Measurements from ENCODE around the gene RDH5. TPM values are rescaled to one million over a fixed set of nuclear protein-coding genes. Genes with fewer than 3 reads are reported as not detected.

Gene RDH5
- total RNA-seq, 1 experiment from 2014 or later = 6.2 TPM

- intact Hi-C loops (cut with micrococcal nuclease) = no loop called here
- no peaks in the 10 kb centered on the region for H3K36me3 ChIP-seq (ENCODE audit: control insufficient read depth in 1 of 2, insufficient read depth in 2 of 2, low read length in 2 of 2)
- H3K27me3 ChIP-seq (ENCODE audit: insufficient read depth, low read length) = no peaks in the 10 kb centered on the region
- POLR2A ChIA-PET = interaction anchor here (0.5 to 1.1 kb wide), 5 partner anchors 9 to 517 kb away, joined by 3 to 7 read pairs (median 3); partner anchors contain the start of genes ORMDL2 and SARNP
- ATAC-seq (peak; percentile 64), DNase-seq (ENCODE audit: low read depth, low spot score) (no peak)
- H3K9ac ChIP-seq (ENCODE audit: low read length) = peak overlapping the region; percentile 69
- peak overlapping the region; percentile 55 to 80 for H3K4me3 ChIP-seq (replicated peaks in 1 of 2; ENCODE audit: low read depth in 1 of 2, low read length in 2 of 2)
- H2AFZ ChIP-seq (ENCODE audit: low read depth, low read length, poor library complexity, severe bottlenecking) = no peak overlapping the region
- H3K9me3 ChIP-seq (ENCODE audit: control insufficient read depth in 1 of 2, insufficient read depth in 1 of 2, low read depth in 1 of 2, low read length in 2 of 2) = no peaks in the 10 kb centered on the region
- BruUV-seq (replicated peaks) = TSS peak; percentile 57
- no peaks in the 10 kb centered on the region for H3K9me2 ChIP-seq (ENCODE audit: insufficient read depth)
- peaks cover 3% of the 10 kb centered on the region; the same call in 1 of the 2 replicates for H3K79me2 ChIP-seq (ENCODE audit: insufficient read depth, low read length)
- no peaks in the 10 kb centered on the region for H4K20me1 ChIP-seq (ENCODE audit: insufficient read depth)
- H3K27ac ChIP-seq (ENCODE audit: low read depth, low read length) = peak overlapping the region; percentile 53
- TF ChIP-seq CBX3 (IDR thresholded peaks at IDR 0.05; ENCODE audit: low read depth) (peak; percentile 52; the same call in 1 of the 2 replicates), CEBPB (IDR thresholded peaks at IDR 0.05; ENCODE audit: low read depth) (no peak), TCF7L2 (IDR thresholded peaks at IDR 0.05; ENCODE audit: borderline replicate concordance, extremely low read depth, insufficient read depth, insufficient read length) (peak; percentile 12)
- TF ChIP-seq, protein P1, sequence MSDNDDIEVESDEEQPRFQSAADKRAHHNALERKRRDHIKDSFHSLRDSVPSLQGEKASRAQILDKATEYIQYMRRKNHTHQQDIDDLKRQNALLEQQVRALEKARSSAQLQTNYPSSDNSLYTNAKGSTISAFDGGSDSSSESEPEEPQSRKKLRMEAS (IDR thresholded peaks at IDR 0.05) = 0 out of 2 replicates have a peak, but pooled peaks have one; percentile 44
- CTCF ChIA-PET = interaction anchor here (1.1 to 1.5 kb wide), 2 partner anchors 184 to 304 kb away, joined by 3 read pairs; partner anchors contain the start of gene PYM1
- peaks cover 7 to 32% of the 10 kb centered on the region in 2 experiments for H3K4me1 ChIP-seq (ENCODE audit: control insufficient read depth in 1 of 2, insufficient read depth in 2 of 2, low read length in 2 of 2)
- peak overlapping the region; percentile 97 for H3K4me2 ChIP-seq (ENCODE audit: low read length)
- RAD21 ChIA-PET (ENCODE audit: low non-redundant PET in 1 of 2, low total read pairs in 2 of 2, uncharacterized antibody in 2 of 2, unreplicated experiment in 2 of 2) = no interaction called here
Measured at GRCh38 chr12:55743406-55744339, 23.5 kb downstream of the RDH5 start.

- POLR2A ChIA-PET = interaction anchor here (0.5 to 1.1 kb wide), 3 partner anchors 8 to 23 kb away, joined by 3 read pairs; no protein-coding TSS in a partner anchor
- CTCF ChIA-PET = interaction anchor here (1.1 to 1.5 kb wide), 2 partner anchors 183 to 303 kb away, joined by 3 read pairs; partner anchors contain the start of gene PYM1
- peaks cover 3% of the 10 kb centered on the region; the same call in 1 of the 2 replicates for H3K79me2 ChIP-seq (ENCODE audit: insufficient read depth, low read length)
- TF ChIP-seq CTCF (IDR thresholded peaks at IDR 0.05 in 2 of 3, conservative IDR thresholded peaks at IDR 0.05 in 1 of 3; ENCODE audit: borderline replicate concordance in 1 of 3, insufficient read depth in 1 of 3, low read depth in 2 of 3, low read length in 2 of 3) = no peak
- no peak for TF ChIP-seq EZH2 (IDR thresholded peaks at IDR 0.05)
- no peak for TF ChIP-seq TCF7L2 (IDR thresholded peaks at IDR 0.05; ENCODE audit: borderline replicate concordance, extremely low read depth, insufficient read depth, insufficient read length)
- no peak for TF ChIP-seq RAD21 (IDR thresholded peaks at IDR 0.05; ENCODE audit: low read depth)
- TF ChIP-seq ZBTB33 (IDR thresholded peaks at IDR 0.05; ENCODE audit: extremely low read depth, insufficient replicate concordance, low read length) = no peak
- TF ChIP-seq, protein P1 (IDR thresholded peaks at IDR 0.05) = no peak
- TF ChIP-seq, protein P2, sequence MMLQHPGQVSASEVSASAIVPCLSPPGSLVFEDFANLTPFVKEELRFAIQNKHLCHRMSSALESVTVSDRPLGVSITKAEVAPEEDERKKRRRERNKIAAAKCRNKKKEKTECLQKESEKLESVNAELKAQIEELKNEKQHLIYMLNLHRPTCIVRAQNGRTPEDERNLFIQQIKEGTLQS (IDR thresholded peaks at IDR 0.05) = no peak
- TF ChIP-seq SRF (IDR thresholded peaks at IDR 0.05; ENCODE audit: low read depth) = no peak
Measured at GRCh38 chr12:55744340-55745030, 24.3 kb downstream of the RDH5 start.

More at GRCh38 chr12:55744340-55745030, 24.3 kb downstream of the RDH5 start:
- no peak overlapping the region for H2AFZ ChIP-seq (ENCODE audit: low read depth, low read length, poor library complexity, severe bottlenecking)
- no peak overlapping the region for H3K27ac ChIP-seq (ENCODE audit: low read depth, low read length)
- ATAC-seq (no peak), DNase-seq (ENCODE audit: low read depth, low spot score) (no peak)
- no peaks in the 10 kb centered on the region for H3K36me3 ChIP-seq (ENCODE audit: control insufficient read depth in 1 of 2, insufficient read depth in 2 of 2, low read length in 2 of 2)
- H3K9me2 ChIP-seq (ENCODE audit: insufficient read depth) = no peaks in the 10 kb centered on the region
- H3K4me3 ChIP-seq (replicated peaks in 1 of 2; ENCODE audit: low read depth in 1 of 2, low read length in 2 of 2) = peak overlapping the region; percentile 55 to 80
- RAD21 ChIA-PET (ENCODE audit: low non-redundant PET in 1 of 2, low total read pairs in 2 of 2, uncharacterized antibody in 2 of 2, unreplicated experiment in 2 of 2) = no interaction called here
- peaks cover 7 to 27% of the 10 kb centered on the region in 2 experiments for H3K4me1 ChIP-seq (ENCODE audit: control insufficient read depth in 1 of 2, insufficient read depth in 2 of 2, low read length in 2 of 2)
- no TSS peak for BruUV-seq (replicated peaks)
- H4K20me1 ChIP-seq (ENCODE audit: insufficient read depth) = no peaks in the 10 kb centered on the region
- H3K9ac ChIP-seq (ENCODE audit: low read length) = peak overlapping the region; percentile 69
- H3K4me2 ChIP-seq (ENCODE audit: low read length) = peak overlapping the region; percentile 97
- intact Hi-C loops (cut with micrococcal nuclease) = no loop called here
- H3K27me3 ChIP-seq (ENCODE audit: insufficient read depth, low read length) = no peaks in the 10 kb centered on the region
- H3K9me3 ChIP-seq (ENCODE audit: control insufficient read depth in 1 of 2, insufficient read depth in 1 of 2, low read depth in 1 of 2, low read length in 2 of 2) = no peaks in the 10 kb centered on the region
